DOHH2 (cell line): ENCODE results near the gene SCG5.

Experiments
- H3F3A ChIP-seq: fragments of 200-600 bp; sonication (generic), shearing (Covaris generic); 2 replicates; pipeline ENCODE4 v1.6.0; 2016; ENCODE audit warnings: antibody characterized with exemption, mild to moderate bottlenecking; ENCODE audit not compliant: control insufficient read depth, insufficient read depth
- H3K27ac ChIP-seq: fragments of 200-600 bp; sonication (generic); 2 replicates; pipeline ENCODE4 v1.5.1; 2014; ENCODE audit warnings: low read depth, mild to moderate bottlenecking, low read length, moderate library complexity
- H3K27me3 ChIP-seq: fragments of 200-600 bp; sonication (generic); 2 replicates; pipeline ENCODE4 v1.6.1; 2014; ENCODE audit warnings: mild to moderate bottlenecking, low read length, mixed read lengths; ENCODE audit not compliant: control insufficient read depth
- H3K36me3 ChIP-seq: fragments of 200-600 bp; sonication (generic); 2 replicates; pipeline ENCODE4 v1.6.1; 2014; ENCODE audit warnings: mild to moderate bottlenecking, low read length, moderate library complexity, mixed read lengths; ENCODE audit not compliant: control insufficient read depth
- H3K4me1 ChIP-seq: fragments of 200-600 bp; sonication (generic); 2 replicates; pipeline ENCODE4 v1.6.1; 2014; ENCODE audit warnings: mild to moderate bottlenecking, low read length, mixed read lengths; ENCODE audit not compliant: control insufficient read depth
- H3K4me2 ChIP-seq: fragments of 200-600 bp; sonication (generic); 2 replicates; pipeline ENCODE4 v1.6.0; 2014; ENCODE audit warnings: mild to moderate bottlenecking, low read length, moderate library complexity
- H3K4me3 ChIP-seq: fragments of 200-600 bp; sonication (generic); 2 replicates; pipeline ENCODE4 v1.5.1; 2014; ENCODE audit warnings: mild to moderate bottlenecking, low read length, mixed read lengths
- H3K79me2 ChIP-seq: fragments of 200-600 bp; sonication (generic); 2 replicates; pipeline ENCODE4 v1.6.1; 2014; ENCODE audit warnings: mild to moderate bottlenecking, low read length, mixed read lengths; ENCODE audit not compliant: control insufficient read depth
- H3K9me2 ChIP-seq: fragments of 200-600 bp; sonication (generic); replicated peaks from 2 replicates; pipeline ENCODE4 v1.6.1; 2014; ENCODE audit warnings: mild to moderate bottlenecking, low read length, mixed read lengths; ENCODE audit not compliant: control insufficient read depth
- H3K9me3 ChIP-seq: fragments of 200-600 bp; sonication (generic); 2 replicates; pipeline ENCODE4 v1.6.1; 2014; ENCODE audit warnings: antibody characterized with exemption, low read length, mixed read lengths; ENCODE audit not compliant: control insufficient read depth, insufficient read depth
- H4K20me1 ChIP-seq: fragments of 200-600 bp; sonication (generic); 2 replicates; pipeline ENCODE4 v1.6.0; 2014; ENCODE audit warnings: low read depth, mild to moderate bottlenecking, antibody characterized with exemption, low read length, moderate library complexity; ENCODE audit not compliant: control insufficient read depth, insufficient read depth
- CTCF ChIP-seq: fragments of 200-600 bp; sonication (generic); IDR thresholded peaks from one replicate; pipeline ENCODE4 v1.5.1; 2014; ENCODE audit warnings: antibody characterized with exemption, mild to moderate bottlenecking, low read depth, low read length; ENCODE audit not compliant: poor library complexity, severe bottlenecking
- EZH2phosphoT487 ChIP-seq: fragments of 200-600 bp; sonication (generic); IDR thresholded peaks from 2 replicates; pipeline ENCODE4 v1.6.1; 2017; ENCODE audit warnings: borderline replicate concordance, mild to moderate bottlenecking, antibody characterized with exemption, low read length, moderate library complexity, mixed read lengths

The SCG5 gene

GRCh38 chr15:32735989-32736700 lies 94.6 kb downstream of the SCG5 start:
- Histone ChIP-seq H3K79me2 (no peaks in the 10 kb centered on the region), H3K27ac (no peak overlapping the region), H3F3A (no peaks in the 10 kb centered on the region), H3K4me1 (no peaks in the 10 kb centered on the region), H3K4me3 (no peak overlapping the region), H3K27me3 (0 out of 2 replicates have a peak, but pooled peaks cover 2% of the 10 kb centered on the region), H3K36me3 (no peaks in the 10 kb centered on the region), H3K4me2 (no peak overlapping the region), H4K20me1 (no peaks in the 10 kb centered on the region), H3K9me2 (no peaks in the 10 kb centered on the region), H3K9me3 (no peaks in the 10 kb centered on the region)
- no peak for TF ChIP-seq CTCF
- no peak for TF ChIP-seq EZH2phosphoT487

DNA sequence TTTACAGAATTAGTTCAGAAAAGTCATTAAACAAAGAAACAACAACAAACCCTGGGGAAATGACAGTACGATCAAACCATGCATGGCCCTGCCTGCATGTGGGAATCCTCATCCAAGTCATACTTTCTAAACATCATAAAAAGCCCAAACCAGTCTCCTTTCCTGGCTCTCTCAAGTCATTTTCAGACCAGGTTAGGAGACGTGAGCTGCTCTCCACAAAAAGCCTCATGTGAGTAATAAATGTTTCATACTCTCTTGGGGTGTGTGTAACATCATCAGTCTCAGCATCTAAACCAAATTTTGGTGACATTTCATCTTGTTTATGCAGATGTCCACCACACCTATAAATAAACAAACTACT lies 95.2 kb downstream of the SCG5 start:
- Histone ChIP-seq H3F3A (no peaks in the 10 kb centered on the region), H3K4me2 (no peak overlapping the region), H3K27ac (no peak overlapping the region), H3K9me3 (no peaks in the 10 kb centered on the region), H3K9me2 (no peaks in the 10 kb centered on the region), H3K36me3 (no peaks in the 10 kb centered on the region), H3K79me2 (no peaks in the 10 kb centered on the region), H3K4me3 (no peak overlapping the region), H4K20me1 (no peaks in the 10 kb centered on the region), H3K4me1 (no peaks in the 10 kb centered on the region), H3K27me3 (0 out of 2 replicates have a peak, but pooled peaks cover 2% of the 10 kb centered on the region)
- TF ChIP-seq EZH2phosphoT487 (no peak), CTCF (no peak)

- Histone ChIP-seq H3K79me2 (no peaks in the 10 kb centered on the region), H4K20me1 (no peaks in the 10 kb centered on the region), H3F3A (no peaks in the 10 kb centered on the region), H3K4me3 (no peak overlapping the region), H3K4me1 (no peaks in the 10 kb centered on the region), H3K27me3 (0 out of 2 replicates have a peak, but pooled peaks cover 2% of the 10 kb centered on the region), H3K9me2 (no peaks in the 10 kb centered on the region), H3K36me3 (no peaks in the 10 kb centered on the region), H3K9me3 (no peaks in the 10 kb centered on the region), H3K4me2 (no peak overlapping the region), H3K27ac (no peak overlapping the region)
- no peak for TF ChIP-seq CTCF
- no peak for TF ChIP-seq EZH2phosphoT487
Measured at GRCh38 chr15:32737304-32737703, 95.8 kb downstream of the SCG5 start.
